ENCODE measurements around the gene CFAP161.

DNA sequence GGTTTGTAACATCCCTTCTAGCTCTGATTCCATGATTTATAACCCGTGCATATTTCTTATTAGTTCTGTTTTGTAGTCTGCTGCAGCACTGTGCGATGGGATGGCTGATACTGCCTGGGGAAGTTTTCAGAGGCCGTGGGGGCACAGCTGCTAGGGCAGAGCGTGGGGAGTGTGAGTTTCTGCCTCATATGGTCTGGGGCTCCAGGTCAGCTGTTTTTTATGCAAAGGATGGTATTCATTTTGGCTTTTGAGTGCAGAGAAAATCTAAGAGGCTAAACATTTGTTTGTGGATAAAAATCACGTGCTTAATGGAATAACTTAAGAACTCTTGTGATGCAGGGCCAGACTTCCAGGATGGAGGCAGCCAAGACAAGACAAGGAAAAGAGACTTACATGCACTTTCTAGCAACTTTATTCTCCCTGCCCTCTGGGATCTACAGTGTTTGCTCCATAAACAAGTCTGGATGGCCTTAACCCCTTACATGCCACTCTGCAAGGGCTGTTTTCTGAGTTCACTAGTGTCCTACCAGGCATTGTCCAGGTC, 45.5 kb upstream of the CFAP161 start:
- TF ChIP-seq CTCF (IDR thresholded peaks at IDR 0.05) (no peak), POLR2A (IDR thresholded peaks at IDR 0.05) (no peak)
